Measurements from ENCODE around the gene SACS.
A peak's percentile ranks its signal among the peaks of the same experiment; 100 is the strongest.
"Not testable (repeated sequence)": the region's sequence is repeated elsewhere in the genome, so short reads cannot be mapped to it uniquely, and the experiment has no call there.

The SACS gene

DNA sequence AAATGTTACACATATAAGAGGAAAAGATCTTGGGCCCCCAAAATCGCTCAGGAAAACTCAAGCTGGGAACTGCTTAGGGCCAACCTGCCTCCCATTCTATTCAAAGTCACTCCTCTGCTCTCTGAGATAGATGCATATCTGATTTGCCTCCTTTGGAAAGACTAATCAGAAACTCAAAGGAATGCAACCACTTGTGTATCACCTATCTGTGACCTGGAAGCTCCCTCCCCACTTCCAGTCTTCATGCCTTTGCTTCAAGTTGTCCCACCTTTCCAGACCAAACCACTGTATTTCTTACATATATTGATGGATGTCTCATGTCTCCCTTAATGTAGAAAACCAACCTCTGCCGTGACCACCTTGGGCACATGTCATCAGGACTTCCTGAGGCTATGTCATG is 32.3 kb downstream of the SACS start:
- not testable (repeated sequence) for DNase-seq

DNA sequence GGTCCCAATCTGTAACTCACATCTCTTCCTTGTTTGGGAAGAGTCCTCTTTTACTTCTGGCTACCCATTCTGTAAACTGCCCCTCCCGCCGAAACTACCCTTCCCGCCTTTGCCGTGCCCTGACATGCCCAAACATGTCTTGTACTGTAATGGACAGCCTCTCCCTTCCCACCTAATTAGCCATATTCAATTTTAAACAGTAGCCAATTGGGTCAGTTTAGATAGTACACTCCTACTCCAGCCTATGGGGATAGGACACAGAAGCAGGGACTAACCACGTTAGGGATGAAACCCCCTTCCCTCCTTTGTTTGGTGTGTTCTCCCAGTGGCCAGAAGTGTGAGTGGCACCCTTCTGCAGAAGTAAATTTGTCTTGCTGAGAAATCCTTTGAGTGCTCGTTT is 34.2 kb downstream of the SACS start:
- no peak for DNase-seq

DNA sequence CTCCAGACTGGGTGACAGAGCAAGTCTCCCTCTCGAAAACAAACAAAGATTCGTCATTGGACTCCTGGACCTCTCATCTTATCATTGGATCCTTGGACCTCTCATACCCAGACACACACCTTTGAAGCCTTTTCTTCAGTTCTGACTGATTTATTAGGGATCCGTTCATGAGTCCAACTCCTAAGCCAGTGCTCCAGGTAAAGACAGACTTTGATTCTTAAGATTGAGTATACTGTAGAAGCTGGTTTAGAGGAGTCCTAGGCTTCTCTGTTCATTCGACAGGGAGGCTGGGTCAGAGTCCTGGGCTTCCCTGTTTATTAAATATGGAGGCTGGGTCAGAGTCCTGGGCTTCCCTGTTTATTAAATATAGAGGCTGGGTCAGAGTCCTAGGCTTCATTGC is 38.7 kb downstream of the SACS start:
- DNase-seq, result no peak

DNA sequence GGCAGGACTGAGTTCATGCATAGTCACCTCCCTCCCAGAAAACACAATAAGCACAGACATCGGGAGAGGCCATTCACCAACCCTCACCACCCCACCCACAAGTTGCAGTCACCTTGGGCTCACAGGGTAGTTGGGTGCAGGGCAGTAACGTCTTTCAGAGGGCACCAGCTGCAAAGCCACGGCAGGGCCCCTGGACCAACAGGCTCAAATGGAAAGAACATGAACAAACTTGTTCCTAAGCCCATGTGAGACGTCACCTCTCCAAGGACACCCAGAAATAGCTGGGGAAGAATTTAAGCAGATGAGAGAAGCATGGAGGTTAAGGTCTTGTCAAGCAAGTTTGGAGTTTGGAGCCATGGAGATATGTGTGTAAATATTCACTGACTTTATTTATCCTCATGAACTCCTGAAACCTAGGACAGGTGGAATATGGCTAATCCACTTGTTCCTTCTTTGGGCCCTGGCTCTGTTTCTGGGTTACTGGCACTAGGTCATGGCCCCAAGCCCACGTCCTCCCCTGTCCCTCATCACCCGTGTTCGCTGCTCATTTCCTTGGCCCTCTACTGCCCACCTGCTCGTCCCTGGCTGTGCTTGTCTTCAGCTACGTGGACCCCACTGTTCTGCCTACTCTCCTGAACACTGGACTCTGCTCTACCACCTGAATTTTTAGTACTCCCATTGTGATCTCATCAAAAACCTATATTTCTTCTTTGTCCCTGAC is 40.4 kb downstream of the SACS start:
- no peak for DNase-seq

DNA sequence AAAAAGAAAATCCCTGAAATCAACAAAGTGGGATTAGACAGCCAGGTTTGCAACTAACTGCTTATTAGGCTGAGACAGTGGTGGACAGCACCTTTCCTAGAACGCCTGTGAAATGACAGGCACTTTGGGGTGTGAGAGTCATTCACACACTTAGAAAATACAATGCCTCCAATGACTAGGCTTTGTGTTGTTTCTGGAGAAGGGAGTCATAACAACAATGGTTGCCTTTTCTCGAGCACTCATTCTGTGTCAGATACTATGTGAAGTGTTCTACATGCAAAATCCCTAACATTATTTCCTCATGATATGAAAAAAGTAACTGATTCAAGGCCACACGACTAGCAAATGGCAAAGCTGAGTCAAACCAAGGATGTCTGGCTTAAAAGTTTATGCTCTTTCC is 41.2 kb downstream of the SACS start:
- DNase-seq, result no peak

DNA sequence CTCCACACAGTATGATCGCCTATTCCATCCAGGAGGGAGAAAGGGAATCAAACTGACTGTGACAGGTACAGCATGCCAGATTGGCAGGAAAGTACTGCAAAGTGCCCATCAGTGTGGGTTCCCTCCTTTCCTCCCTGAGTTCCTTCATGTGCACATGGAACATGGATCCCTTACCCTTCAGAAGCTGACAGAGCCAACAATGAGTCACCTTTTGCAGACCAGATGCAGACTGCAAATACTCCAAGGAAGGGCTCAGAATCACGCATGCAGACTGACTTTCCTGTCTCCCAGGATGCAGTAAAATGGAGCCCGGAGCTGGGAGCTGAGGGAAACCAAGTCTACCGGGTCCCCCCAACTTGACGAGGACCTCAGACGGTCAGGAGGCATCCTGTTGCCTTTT is 41.8 kb downstream of the SACS start:
- no peak for DNase-seq

DNA sequence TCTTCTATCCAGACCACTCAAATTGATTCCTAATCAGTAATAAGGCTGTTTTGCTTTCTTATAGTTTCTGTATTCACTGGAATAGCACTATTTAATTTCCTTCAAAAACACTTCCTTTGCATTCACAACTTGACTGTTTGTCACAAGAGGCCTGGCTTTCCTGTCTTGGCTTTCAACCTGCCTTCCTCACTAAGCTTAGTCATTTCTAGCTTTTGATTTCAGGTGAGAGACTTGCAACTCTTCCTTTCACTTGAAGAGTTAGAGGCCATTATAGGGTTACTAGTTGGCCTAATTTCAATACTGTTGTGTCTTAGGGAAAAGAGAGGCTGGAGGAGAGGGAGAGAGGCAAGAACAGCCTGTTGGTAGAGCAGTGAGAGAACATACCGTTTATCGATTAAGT is 47.0 kb downstream of the SACS start:
- no peak for DNase-seq

DNA sequence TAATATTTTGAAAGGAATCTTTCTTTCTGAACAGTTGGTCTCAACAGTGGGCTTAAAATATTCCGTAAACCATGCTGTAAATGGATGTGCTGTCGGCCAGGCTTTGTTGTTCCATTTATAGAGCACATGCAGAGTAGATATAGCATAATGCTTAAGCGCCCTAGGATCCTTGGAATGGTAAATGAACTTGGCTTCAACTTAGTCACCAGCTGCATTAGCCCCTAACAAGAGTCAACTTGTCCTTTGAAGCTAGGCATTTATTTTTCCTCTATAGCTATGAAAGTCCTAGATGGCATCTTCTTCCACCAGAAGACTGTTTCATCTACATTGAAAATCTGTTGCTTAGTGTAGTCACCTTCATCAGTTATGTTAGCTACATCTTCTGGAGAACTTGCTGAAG is 47.6 kb downstream of the SACS start:
- DNase-seq, result no peak

DNA sequence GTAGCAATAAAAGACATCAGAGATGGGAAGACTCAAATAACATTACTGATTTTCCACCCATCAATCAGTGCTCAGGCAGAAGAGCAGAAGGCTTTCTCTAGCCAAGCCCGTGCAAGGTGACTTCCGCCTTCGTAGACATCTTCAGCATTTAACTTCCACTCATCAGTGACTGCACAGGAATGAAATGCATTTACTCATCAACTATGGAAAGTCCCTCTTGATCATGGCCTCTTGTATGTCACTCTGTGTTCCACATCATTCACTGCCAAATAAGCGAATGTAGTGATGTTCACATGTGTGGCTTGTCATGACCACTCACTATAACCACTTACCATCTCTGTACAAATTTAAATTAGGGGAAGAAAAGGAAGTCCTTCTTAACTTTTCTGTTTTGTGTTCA is 49.4 kb downstream of the SACS start:
- no peak for DNase-seq

DNA sequence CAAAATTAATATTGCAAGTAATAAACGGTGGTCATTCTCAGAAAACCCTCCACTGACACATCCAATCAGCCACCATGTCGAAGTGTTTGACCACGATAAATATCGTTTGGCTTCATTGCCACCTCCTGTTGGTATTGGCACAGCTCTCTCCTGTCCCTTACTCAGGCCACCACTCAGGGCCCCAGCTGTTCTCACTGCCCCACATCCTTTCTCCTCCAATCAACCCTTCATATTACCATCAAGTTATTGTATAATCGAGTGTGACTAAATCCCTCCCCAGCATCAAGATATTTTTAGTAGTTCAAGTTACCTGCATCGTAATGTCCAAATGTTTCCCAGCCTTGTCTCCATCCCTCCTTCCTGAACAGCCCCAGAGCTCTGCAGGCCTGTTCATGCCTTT is 50.4 kb downstream of the SACS start:
- DNase-seq, result no peak

DNA sequence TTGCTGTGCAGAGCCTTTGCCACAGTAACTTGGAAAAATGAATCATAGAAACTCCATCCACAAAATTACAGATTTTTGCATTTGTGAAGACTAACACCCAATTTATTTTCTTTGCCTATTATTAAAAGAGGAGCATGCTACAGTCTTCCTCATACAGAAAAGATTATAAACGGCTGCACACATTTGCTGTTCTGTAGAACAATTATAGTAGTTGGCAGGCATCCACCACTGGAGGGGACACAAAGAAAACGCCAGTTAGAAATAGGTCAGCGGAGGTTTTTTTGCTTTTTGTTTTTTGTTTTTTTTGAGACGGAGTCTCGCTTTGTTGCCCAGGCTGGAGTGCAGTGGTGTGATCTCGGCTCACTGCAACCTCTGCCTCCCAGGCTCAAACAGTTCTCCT is 51.6 kb downstream of the SACS start:
- DNase-seq, result no peak

DNA sequence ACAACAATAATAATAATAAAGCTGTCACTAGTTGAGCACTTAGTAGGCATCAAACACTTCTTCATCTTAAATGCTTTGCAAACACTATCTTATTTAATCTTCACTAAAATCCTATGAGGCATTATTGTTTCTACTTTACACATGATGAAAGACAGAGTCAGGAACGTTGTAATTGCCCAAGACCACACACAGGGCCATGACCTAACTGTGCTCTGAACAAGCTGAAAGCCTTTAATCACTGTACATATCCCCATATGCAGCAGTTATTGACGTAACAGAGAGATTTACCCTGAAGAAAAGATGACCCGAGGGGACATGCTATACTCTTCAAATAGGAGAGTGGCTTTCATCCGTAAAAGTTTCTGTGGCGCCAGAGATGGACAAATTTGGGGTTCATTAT is 53.0 kb downstream of the SACS start:
- DNase-seq, result no peak

DNA sequence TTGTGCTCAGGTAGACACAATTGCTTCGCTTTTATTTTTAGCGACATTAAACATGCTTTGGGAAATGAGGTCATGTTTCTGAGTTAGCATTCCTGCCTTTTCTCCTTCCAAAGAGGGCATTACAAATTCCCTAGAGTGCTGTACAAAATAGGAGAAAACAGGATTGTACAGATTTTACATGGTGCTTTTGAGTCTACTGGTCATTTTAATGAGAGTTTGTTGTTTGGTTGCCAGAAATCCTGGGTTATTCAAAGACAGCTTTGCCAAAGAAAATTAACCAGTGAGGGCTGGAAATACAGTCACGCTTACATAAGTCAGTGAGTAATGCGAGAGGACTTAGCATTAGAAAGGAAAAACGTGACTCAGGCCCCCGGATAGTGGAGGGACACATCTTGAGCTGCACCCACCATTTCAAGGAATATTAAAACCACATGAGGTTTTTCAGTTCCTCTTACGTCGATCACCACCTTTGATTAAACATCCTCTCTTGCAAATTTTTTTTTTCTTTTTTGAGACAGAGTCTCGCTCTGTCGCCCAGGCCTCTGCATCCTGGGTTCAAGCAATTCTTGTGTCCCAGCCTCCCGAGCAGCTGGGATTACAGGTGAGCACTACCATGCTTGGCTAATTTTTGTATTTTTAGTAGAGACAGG is 55.4 kb downstream of the SACS start:
- no peak for DNase-seq

DNA sequence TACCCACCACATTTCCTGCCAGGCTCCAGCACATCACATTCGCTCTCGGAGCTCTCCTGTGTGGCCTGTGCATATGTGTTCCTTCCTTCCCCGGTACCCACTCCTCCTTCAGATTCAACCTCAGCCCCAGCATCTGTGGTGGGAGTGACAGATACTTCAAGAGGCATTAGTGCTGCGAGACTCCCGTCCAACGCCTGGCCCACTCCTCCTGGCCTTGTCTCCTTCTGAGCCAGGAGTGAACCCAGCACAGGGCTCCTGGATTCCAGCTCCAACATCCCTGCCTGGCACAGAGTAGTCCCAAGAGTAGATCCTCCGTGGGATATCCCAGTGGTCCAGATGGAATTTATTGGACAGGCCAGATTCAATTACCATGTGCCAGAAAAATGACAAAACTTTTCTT is 55.9 kb downstream of the SACS start:
- no peak for DNase-seq

DNA sequence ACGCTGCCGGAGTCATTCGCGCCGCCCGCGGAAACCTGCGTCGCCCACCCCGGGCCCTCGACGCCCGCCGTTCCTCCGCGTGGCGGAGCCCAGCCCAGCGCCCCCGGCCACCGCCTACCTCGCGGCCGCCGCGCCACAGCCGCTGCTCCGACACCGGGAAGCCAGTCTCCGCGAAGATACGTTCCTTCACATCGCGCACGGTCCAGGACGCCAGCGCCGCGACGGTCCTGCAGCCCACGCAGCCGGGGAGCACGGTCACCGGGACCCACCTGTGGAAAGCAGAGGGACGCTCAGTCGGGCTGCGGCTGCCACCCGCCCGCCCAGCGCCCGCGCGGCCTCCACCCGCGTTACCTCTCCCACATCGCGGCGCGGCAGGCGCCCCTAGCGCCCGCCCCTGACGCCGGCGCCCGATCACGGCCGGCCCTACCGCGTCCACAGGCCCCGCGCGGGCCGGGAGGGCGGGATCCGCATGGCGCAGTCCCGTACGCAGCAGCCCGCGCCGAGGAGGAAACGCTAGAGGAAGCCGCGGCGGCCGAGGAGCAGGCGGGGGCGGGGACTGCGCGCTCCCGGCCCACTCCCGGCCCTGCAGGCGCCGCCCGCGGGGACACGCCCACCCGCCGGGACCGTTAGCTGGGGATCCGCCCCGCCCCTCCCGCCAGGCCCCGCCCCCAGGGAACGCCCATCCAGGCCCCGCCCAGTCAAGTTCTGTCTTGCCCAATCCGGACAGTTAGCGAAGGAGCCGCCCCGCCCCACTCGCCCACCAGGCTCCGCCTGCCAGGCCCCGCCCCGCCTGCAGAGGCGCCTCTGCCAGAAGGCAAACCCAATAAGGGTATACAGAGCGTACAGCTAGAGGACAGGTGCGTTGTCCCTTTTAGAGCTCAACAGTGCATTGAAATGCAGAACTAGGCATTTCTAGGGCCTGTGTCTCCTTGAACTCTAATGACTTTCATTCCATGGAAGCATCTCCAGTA is 58.2 kb downstream of the SACS start:
- peak; percentile 24 for DNase-seq

DNA sequence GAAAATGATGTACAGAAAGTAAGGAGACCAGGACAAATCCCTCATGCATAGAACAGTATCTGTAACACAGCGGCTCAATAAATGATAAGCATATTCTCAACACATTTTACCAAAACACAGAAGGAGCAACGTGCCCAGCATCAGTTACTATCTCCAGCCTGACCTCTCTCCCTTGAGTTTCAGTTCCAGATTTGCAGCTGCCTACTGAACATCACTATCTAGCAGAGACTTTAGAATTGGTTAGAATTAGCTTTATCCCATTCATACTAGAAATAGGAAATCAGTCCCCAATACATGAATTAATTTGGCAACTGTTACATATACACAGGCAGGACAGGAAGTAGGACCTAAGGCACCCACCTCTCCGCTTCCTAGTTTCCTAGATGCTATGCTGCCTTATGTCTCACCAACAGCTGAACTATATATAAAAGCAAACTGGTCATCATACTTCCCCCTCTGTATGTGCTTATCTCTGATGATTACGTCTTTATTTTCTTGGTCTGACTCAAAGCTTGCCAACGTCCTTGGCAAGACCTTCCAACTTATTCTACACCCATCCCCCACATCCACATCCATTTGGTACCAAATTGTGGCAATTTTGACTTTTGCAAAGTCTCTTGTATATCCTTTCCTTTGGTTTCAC is 61.1 kb downstream of the SACS start:
- no peak for DNase-seq

DNA sequence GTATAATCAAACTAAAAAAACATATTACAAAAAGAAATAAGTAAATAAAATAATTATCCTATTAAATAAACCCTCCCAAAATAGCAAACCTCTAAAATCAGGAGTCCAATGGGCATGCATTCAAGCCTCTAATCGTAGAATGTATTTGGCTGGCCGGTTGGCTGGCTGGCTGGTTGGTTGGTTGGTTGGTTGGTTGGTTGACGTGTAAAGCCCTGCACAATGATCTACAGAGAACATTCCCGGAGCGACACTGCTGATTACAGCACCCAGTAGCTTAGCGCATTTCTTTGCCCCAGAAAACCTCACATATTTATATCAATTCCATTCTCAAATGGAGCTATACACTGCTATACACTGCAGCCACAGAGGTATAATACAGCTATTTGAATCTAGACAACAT is 65.6 kb downstream of the SACS start:
- no peak for DNase-seq

DNA sequence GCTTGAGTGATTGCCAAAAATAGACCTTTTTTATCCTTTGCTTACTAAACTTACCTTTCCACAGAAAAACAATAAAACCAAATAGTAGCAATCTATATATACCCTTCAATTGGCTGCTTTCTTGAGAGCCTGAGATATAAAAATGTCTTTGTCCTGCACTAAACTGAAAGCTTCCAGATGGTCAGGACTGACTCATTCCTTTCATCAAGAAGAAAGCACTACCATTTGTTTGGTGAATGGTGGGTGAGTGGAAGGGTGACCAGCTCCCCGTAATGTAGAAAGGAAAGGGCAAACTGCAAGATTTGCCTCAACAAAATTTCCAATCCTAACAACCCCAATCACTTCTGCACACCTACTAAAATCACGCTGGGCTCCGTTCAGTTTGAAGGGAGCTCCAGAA is 67.8 kb downstream of the SACS start:
- no peak for DNase-seq

DNA sequence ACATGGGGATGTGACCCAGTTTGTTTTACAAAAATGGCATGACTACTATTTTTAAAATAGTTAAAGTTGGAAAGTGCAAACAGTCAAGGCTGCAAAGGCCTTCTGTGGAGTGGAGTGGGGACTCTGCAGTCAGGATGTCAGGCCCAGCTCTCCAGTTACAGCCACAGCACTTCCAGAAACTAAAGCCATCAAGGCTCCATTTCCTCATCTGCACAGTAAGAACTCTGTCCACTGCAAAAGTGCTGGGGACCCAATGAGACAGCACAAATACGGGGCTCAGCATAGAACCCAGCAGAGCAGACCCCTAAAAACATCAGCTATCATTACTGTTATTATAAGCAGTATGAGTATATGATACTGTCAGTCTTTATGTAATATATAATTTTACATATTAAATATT is 73.6 kb downstream of the SACS start:
- DNase-seq, result no peak

DNA sequence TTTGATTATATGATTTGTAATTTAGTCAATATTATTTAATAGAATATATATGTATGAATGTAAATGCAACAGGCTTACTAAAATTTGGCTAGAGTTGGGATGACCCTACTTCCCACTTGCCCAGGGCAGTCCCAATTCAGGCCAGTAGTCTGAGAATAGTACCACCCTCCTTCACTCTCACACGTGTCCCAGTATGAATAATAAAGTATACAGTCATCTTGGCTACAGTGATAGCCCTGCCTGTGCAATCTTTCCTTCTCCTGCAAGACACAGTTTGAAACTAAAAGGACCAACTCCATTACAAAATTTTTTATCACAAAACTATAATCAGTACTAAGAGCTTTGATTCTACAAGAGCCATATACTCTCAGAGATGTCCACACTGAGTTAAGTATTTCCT is 76.2 kb downstream of the SACS start:
- no peak for DNase-seq

DNA sequence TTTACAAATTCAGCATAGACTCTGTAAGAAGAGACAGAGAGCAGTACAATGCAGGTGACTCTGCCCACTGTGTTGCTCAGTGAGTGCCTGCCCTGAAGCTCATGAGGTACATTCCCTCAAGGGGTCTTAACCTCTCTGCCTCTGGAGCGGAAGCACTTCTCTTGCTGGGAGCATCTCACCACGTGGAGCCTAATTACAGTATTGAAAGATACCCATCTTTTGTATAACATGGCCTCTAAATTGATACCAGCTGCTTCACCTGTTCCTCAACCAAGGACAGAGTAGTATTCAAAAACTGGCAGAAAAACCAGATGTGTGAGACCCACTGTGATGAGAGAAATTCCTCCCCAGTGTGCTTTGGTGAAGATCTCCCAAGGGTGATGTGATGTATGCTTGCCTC is 77.1 kb downstream of the SACS start:
- DNase-seq, result no peak

DNA sequence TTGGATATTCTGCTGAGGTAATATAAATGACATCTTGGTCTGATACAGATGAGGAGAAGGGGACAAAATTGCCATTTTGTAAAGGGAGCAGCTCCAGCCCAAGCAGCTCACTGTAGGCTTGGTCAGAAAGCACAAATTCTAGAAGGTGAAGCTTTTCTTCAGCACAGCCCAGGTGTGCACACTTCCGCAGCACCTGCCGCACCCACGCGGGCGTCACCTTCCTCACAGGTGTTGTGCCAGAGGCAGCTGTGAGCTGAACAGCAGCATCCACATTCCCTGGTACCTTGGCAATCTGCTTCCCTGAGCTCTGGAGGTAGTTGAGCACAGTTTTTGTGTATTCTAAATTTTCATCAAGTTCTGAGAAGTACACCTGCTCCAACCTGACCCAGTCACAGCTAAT is 79.0 kb downstream of the SACS start:
- no peak for DNase-seq

DNA sequence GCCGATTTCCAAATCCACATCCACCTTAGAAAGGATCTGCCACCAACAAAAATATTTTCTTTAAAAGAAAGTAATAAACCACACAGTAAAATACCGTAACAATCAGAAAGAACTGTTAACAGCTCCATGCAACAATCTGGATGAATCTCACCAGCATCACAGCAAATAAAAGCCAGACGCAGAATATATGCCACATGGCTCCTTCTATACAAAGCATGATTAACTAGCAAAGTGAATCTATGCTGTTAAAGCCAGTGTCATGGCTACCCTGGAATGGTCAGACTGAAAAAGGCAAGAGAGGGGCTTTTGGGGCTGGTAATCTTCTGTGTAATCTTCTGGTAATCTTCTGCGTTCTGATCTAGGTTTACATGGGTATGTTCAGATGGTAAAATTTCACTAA is 81.3 kb downstream of the SACS start:
- no peak for DNase-seq
